Mammary epithelial cell (primary cell): Measurements from ENCODE around the gene IRAK1BP1.

ENCODE experiments used
- CTCF ChIP-seq, 2 donors: IDR thresholded peaks in 1 of 2; conservative IDR thresholded peaks in 1 of 2; 2 replicates each; pipeline ENCODE4 v1.5.1; 2011 to 2012; ENCODE audit warnings: inconsistent platforms in 2 of 2, low read length in 2 of 2, mild to moderate bottlenecking in 2 of 2, control low read depth in 1 of 2, low read depth in 1 of 2; ENCODE audit not compliant: insufficient read depth in 1 of 2; ENCODE audit errors: extremely low read depth in 1 of 2
- EZH2 ChIP-seq: IDR thresholded peaks from 2 replicates; pipeline ENCODE4 v1.6.1; 2012; ENCODE audit warnings: low read length, inconsistent platforms, borderline replicate concordance

- TF ChIP-seq CTCF (conservative IDR thresholded peaks at IDR 0.05 in 1 of 2, IDR thresholded peaks at IDR 0.05 in 1 of 2; ENCODE audit: extremely low read depth in 1 of 2, insufficient read depth in 1 of 2, low read depth in 1 of 2, low read length in 2 of 2), result no peak
- TF ChIP-seq EZH2, result no peak
These were observed 37.9 kb upstream of the IRAK1BP1 start for GRCh38 chr6:78829407-78829806.
